WERI-Rb-1 (cell line): ENCODE measurements around the gene PLCH1.

Experiments used
- DNase-seq: peaks from one replicate; pipeline ENCODE4 v3.0.0-alpha.2; 2020
- H3K27ac ChIP-seq: fragments of 250-450 bp; sonication (Bioruptor Pico); 2 replicates; pipeline ENCODE4 v1.5.1; 2020; ENCODE audit warnings: mild to moderate bottlenecking, moderate library complexity
- H3K27me3 ChIP-seq: fragments of 250-450 bp; sonication (Bioruptor Pico); 2 replicates; pipeline ENCODE4 v1.5.1; 2021; ENCODE audit warnings: mild to moderate bottlenecking, low read depth, moderate library complexity; ENCODE audit not compliant: insufficient read depth, severe bottlenecking
- H3K36me3 ChIP-seq: fragments of 250-450 bp; sonication (Bioruptor Pico); 2 replicates; pipeline ENCODE4 v1.5.1; 2020; ENCODE audit warnings: mild to moderate bottlenecking, moderate library complexity
- H3K4me3 ChIP-seq: 2 replicates; pipeline ENCODE4 v1.5.1; 2011; ENCODE audit warnings: low read depth, mild to moderate bottlenecking, control low read depth, low read length
- H3K9me3 ChIP-seq: fragments of 250-450 bp; sonication (Bioruptor Pico); 2 replicates; pipeline ENCODE4 v1.5.1; 2021; ENCODE audit warnings: mild to moderate bottlenecking, moderate library complexity; ENCODE audit not compliant: severe bottlenecking
- TF ChIP-seq, protein P1 (sequence below): IDR thresholded peaks from 2 replicates; pipeline ENCODE4 v1.5.1; 2011; ENCODE audit warnings: low read depth, mild to moderate bottlenecking, control low read depth, inconsistent platforms, low read length

The PLCH1 gene

DNA sequence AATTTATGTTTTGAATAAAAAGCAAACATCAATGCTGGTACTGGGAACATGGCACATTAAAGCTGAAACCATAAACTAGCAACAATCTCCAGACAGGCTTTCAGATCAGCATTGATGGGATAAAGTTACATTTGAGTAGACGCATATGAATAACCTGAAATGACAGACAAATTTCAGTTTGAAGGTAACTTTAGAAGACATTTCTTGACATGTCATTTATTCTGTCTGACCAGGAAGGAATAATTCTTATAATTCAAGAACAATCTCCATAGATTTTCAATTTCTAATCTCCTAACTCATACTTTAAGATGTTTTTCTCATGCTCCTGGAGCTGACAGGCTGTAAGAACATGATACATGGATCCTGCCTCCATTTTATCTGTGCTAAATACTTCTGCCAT lies 69.8 kb downstream of the PLCH1 start:
- H3K27ac ChIP-seq: no peak overlapping the region
- H3K4me3 ChIP-seq: no peak overlapping the region
- H3K9me3 ChIP-seq: no peaks in the 10 kb centered on the region
- TF ChIP-seq, protein P1, sequence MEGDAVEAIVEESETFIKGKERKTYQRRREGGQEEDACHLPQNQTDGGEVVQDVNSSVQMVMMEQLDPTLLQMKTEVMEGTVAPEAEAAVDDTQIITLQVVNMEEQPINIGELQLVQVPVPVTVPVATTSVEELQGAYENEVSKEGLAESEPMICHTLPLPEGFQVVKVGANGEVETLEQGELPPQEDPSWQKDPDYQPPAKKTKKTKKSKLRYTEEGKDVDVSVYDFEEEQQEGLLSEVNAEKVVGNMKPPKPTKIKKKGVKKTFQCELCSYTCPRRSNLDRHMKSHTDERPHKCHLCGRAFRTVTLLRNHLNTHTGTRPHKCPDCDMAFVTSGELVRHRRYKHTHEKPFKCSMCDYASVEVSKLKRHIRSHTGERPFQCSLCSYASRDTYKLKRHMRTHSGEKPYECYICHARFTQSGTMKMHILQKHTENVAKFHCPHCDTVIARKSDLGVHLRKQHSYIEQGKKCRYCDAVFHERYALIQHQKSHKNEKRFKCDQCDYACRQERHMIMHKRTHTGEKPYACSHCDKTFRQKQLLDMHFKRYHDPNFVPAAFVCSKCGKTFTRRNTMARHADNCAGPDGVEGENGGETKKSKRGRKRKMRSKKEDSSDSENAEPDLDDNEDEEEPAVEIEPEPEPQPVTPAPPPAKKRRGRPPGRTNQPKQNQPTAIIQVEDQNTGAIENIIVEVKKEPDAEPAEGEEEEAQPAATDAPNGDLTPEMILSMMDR: no peak
- no peaks in the 10 kb centered on the region for H3K27me3 ChIP-seq
- H3K36me3 ChIP-seq: no peaks in the 10 kb centered on the region
- DNase-seq: no peak

DNA sequence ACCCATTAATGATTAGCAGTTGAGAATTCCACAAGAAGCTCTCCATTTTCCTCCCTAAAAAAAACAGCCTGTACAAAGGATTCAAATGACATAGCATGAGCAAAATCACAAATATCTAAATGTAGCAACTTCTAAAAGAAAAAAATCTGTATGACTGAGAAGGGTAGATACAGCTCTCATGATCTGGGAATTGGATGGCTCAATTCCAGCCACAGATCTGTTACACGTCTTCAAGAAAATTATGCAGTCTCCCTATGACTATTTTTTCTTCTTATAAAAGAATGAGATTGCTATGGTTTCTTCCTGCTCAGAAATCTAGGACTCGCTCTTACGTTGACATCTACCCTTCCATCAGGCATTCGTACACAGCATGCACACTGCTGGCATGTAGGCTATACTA lies 71.5 kb downstream of the PLCH1 start:
- no peak for DNase-seq

DNA sequence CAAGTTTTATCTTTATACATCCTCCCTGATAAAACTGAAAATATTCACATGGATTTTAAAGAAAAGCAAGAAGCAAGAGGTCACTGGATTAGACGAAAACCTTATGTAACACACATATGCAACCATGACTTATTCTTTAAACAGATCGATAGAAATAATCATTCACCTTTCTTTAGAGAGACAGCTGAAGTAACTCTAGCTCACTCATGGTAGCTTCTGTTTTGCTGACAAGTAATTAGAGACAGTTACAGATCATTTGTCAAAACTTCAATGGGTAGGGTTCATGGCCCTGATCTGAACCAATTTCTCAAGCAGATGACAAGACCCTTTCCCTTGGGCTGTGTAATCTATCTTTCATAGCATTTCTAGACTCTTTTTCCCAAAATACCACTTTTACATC lies 74.5 kb downstream of the PLCH1 start:
- TF ChIP-seq, protein P1: no peak
- no peaks in the 10 kb centered on the region for H3K36me3 ChIP-seq
- H3K4me3 ChIP-seq: no peak overlapping the region
- H3K9me3 ChIP-seq: no peaks in the 10 kb centered on the region
- H3K27me3 ChIP-seq: no peaks in the 10 kb centered on the region
- H3K27ac ChIP-seq: no peak overlapping the region
- no peak for DNase-seq

More for the DNA sequence above, 71.5 kb downstream of the PLCH1 start:
- no peaks in the 10 kb centered on the region for H3K27me3 ChIP-seq
- no peak overlapping the region for H3K4me3 ChIP-seq
- no peaks in the 10 kb centered on the region for H3K36me3 ChIP-seq
- H3K9me3 ChIP-seq: no peaks in the 10 kb centered on the region
- H3K27ac ChIP-seq: no peak overlapping the region
- TF ChIP-seq, protein P1: no peak

DNA sequence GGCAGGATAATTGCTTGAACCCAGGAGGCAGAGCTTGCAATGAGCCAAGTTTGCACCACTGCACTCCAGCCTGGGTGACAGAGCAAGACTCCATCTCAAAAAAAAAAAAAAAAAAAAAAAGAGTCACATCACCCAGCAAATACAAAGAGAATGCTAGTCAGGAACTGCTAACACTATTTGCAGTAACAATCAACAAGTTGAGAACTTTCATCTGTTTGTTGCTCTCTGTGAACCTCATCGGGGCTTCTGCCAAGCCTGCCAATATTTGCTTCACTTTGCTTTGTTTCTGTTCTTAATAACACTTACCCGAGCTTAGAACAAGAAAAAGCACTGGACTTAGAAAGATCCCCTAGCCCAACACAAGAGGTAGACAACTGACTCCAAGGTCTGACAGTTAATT lies 76.9 kb downstream of the PLCH1 start:
- H3K4me3 ChIP-seq: no peak overlapping the region
- no peaks in the 10 kb centered on the region for H3K9me3 ChIP-seq
- DNase-seq: no peak
- no peak overlapping the region for H3K27ac ChIP-seq
- H3K36me3 ChIP-seq: no peaks in the 10 kb centered on the region
- TF ChIP-seq, protein P1: no peak
- no peaks in the 10 kb centered on the region for H3K27me3 ChIP-seq

DNA sequence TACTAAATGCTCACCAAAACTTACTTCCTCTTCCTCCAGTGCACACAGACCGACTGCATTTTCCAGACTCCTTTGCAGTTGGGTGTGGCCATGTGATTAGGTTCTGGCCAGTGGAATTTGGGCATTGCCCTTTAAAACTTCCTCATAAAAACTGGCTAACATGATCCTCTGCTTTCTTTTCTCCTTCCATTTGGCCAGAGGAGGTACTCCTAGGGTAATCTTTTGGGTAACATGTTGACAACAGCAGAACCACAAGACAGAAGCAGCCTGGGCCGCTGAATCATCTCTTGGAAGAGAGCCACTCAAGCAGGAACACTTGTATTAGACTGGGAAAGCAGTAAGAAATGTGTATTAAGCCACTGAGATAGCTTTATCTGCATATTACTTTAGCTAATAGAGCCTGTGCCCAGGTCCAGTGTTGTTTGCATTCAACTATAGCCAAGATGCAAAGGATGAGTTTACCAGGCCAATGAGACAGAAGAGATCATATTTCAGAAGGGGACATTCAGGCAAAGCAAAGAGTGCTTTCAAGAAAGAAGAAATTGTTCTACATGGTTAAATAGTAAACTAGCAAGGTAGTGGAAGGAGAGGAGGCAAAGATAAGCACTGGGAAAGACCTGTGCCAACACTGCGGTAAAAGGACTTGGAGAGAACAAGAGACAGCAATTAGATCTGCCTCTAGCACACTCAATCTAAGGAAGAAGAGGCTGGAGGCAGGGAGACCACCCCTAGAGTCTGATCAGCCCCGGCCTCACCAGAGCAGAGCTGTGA lies 79.8 kb downstream of the PLCH1 start:
- no peak for DNase-seq
- H3K27ac ChIP-seq: no peak overlapping the region
- TF ChIP-seq, protein P1: no peak
- no peaks in the 10 kb centered on the region for H3K36me3 ChIP-seq
- H3K27me3 ChIP-seq: no peaks in the 10 kb centered on the region
- no peaks in the 10 kb centered on the region for H3K9me3 ChIP-seq
- H3K4me3 ChIP-seq: no peak overlapping the region
